ENCODE data around the gene LY6G5B.

The LY6G5B gene

GRCh38 chr6:31626952-31627351 lies 42.8 kb upstream of the LY6G5B start:
- no peak for DNase-seq (ENCODE audit: low read depth)
- no peak overlapping the region for H3K4me3 ChIP-seq (ENCODE audit: control insufficient read depth, low read depth, low read length)
- no peak for TF ChIP-seq CTCF (IDR thresholded peaks at IDR 0.05; ENCODE audit: control insufficient read depth, insufficient read depth, low read depth, low read length, missing control alignments)

DNA sequence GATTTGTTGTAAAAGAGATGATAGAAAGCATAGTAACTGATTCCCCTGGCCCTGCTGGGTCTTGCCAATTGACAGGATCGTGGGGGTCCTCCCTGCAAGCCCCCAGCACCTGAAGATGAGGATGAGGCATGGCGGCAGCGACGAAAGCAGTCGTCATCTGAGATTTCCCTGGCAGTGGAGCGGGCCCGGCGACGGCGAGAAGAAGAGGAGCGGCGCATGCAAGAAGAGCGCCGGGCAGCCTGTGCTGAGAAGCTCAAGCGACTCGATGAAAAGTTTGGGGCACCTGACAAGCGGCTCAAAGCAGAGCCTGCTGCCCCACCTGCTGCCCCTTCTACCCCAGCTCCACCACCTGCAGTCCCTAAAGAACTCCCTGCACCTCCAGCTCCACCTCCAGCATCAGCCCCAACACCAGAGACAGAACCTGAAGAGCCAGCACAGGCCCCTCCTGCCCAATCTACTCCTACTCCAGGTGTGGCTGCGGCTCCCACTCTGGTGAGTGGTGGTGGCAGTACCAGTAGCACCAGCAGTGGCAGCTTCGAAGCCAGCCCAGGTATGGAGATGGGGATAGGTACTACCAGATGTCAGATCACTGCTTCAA lies 42.0 kb upstream of the LY6G5B start:
- DNase-seq (ENCODE audit: low read depth), result no peak
- no peak for TF ChIP-seq CTCF (IDR thresholded peaks at IDR 0.05; ENCODE audit: control insufficient read depth, insufficient read depth, low read depth, low read length, missing control alignments)
- no peak overlapping the region for H3K4me3 ChIP-seq (ENCODE audit: control insufficient read depth, low read depth, low read length)

GRCh38 chr6:31629014-31629413 lies 40.8 kb upstream of the LY6G5B start:
- DNase-seq (ENCODE audit: low read depth), result no peak
- no peak overlapping the region for H3K4me3 ChIP-seq (ENCODE audit: control insufficient read depth, low read depth, low read length)
- TF ChIP-seq CTCF (IDR thresholded peaks at IDR 0.05; ENCODE audit: control insufficient read depth, insufficient read depth, low read depth, low read length, missing control alignments), result no peak

DNA sequence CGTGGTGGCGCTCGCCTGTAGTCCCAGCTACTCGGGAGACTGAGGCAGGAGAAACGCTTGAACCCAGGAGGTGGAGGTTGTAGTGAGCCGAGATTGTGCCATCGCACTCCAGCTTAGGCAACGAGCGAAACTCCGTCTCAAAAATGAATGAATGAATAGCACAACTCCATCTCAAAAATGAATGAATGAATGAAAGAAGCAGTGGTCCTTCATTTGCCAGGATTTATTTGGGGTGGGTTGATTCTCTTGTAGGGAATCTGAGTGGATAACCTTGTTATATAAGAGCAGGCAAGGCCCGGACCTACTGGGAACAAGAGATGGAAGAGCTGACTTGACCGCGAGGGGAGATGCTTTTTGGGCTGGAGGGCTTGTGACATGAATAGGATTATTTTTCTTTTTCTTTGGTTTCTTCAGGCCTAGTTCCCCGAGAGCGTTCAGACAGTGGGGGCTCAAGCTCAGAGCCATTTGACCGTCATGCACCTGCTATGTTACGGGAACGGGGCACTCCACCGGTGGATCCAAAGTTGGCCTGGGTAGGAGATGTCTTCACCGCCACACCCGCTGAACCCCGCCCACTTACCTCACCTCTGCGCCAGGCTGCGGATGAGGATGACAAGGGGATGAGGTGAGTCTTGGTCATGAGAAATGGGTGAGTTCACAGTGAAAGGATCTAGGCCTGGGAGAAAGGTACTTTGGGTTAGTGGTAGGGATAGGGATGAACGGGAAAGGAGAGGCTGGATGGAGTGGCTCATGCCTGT lies 39.4 kb upstream of the LY6G5B start:
- TF ChIP-seq CTCF (IDR thresholded peaks at IDR 0.05; ENCODE audit: control insufficient read depth, insufficient read depth, low read depth, low read length, missing control alignments), result no peak
- no peak for DNase-seq (ENCODE audit: low read depth)
- H3K4me3 ChIP-seq (ENCODE audit: control insufficient read depth, low read depth, low read length), result no peak overlapping the region

GRCh38 chr6:31631209-31631608 lies 38.6 kb upstream of the LY6G5B start:
- DNase-seq (ENCODE audit: low read depth), result no peak
- no peak for TF ChIP-seq CTCF (IDR thresholded peaks at IDR 0.05; ENCODE audit: control insufficient read depth, insufficient read depth, low read depth, low read length, missing control alignments)
- H3K4me3 ChIP-seq (ENCODE audit: control insufficient read depth, low read depth, low read length), result no peak overlapping the region

- TF ChIP-seq CTCF (IDR thresholded peaks at IDR 0.05; ENCODE audit: control insufficient read depth, insufficient read depth, low read depth, low read length, missing control alignments), result no peak
- H3K4me3 ChIP-seq (ENCODE audit: control insufficient read depth, low read depth, low read length), result no peak overlapping the region
- no peak for DNase-seq (ENCODE audit: low read depth)
Measured at GRCh38 chr6:31631681-31632278, 38.0 kb upstream of the LY6G5B start.
